ENCODE measurements around the gene GPR137C.
"Not testable (repeated sequence)": the region's sequence is repeated elsewhere in the genome, so short reads cannot be mapped to it uniquely, and the experiment has no call there.

GPR137C gene

GRCh38 chr14:52568454-52568853 lies 15.8 kb downstream of the GPR137C start:
- DNase-seq = not testable (repeated sequence)

- DNase-seq = no peak
Observed at GRCh38 chr14:52575858-52576257, 23.2 kb downstream of the GPR137C start.

GRCh38 chr14:52583544-52583943 lies 30.9 kb downstream of the GPR137C start:
- no peak for DNase-seq

GRCh38 chr14:52589646-52590045 lies 37.0 kb downstream of the GPR137C start:
- no peak for DNase-seq

- no peak for DNase-seq
Observed at GRCh38 chr14:52590318-52590717, 37.7 kb downstream of the GPR137C start.

- DNase-seq = peak; percentile 3
Observed at GRCh38 chr14:52596320-52596719, 43.7 kb downstream of the GPR137C start.

- no peak for DNase-seq
Observed at GRCh38 chr14:52596861-52597260, 44.2 kb downstream of the GPR137C start.

GRCh38 chr14:52598568-52598967 lies 45.9 kb downstream of the GPR137C start:
- DNase-seq = no peak

- no peak for DNase-seq
Observed at GRCh38 chr14:52599974-52600373, 47.3 kb downstream of the GPR137C start.

- no peak for DNase-seq
Observed at GRCh38 chr14:52602131-52602530, 49.5 kb downstream of the GPR137C start.

- DNase-seq = no peak
Observed at GRCh38 chr14:52607061-52607460, 54.4 kb downstream of the GPR137C start.

GRCh38 chr14:52609445-52610044 lies 56.9 kb downstream of the GPR137C start:
- no peak for DNase-seq

GRCh38 chr14:52610187-52610586 lies 57.6 kb downstream of the GPR137C start:
- no peak for DNase-seq

GRCh38 chr14:52618602-52619001 lies 66.0 kb downstream of the GPR137C start:
- no peak for DNase-seq

GRCh38 chr14:52619687-52620086 lies 67.1 kb downstream of the GPR137C start:
- no peak for DNase-seq

- DNase-seq = no peak
Observed at GRCh38 chr14:52640137-52640536, 87.5 kb downstream of the GPR137C start.

- DNase-seq = no peak
Observed at GRCh38 chr14:52641745-52642144, 89.1 kb downstream of the GPR137C start.

- no peak for DNase-seq
Observed at GRCh38 chr14:52649511-52649910, 96.9 kb downstream of the GPR137C start.

- DNase-seq = peak; percentile 34
Observed at GRCh38 chr14:52650774-52651173, 98.1 kb downstream of the GPR137C start.

- no peak for DNase-seq
Observed at GRCh38 chr14:52656905-52657304, 104.3 kb downstream of the GPR137C start.

GRCh38 chr14:52660325-52660724 lies 107.7 kb downstream of the GPR137C start:
- DNase-seq = no peak

- DNase-seq = no peak
Observed at GRCh38 chr14:52660832-52661231, 108.2 kb downstream of the GPR137C start.

- DNase-seq = no peak
Observed at GRCh38 chr14:52661314-52661713, 108.7 kb downstream of the GPR137C start.

GRCh38 chr14:52663850-52664249 lies 111.2 kb downstream of the GPR137C start:
- DNase-seq = peak; percentile 72

- DNase-seq = no peak
Observed at GRCh38 chr14:52678591-52678990, 126.0 kb downstream of the GPR137C start.
